H1 (cell line): ENCODE measurements around the gene KIF5C.

Experiments used
- BACH1 ChIP-seq: IDR thresholded peaks from 2 replicates; pipeline ENCODE4 v1.6.1; 2012; ENCODE audit warnings: low read length, improper control_type of control experiment
- CTCF ChIP-seq, 3 experiments: IDR thresholded peaks; 1 replicate in 2 of 3; 2 replicates in 1 of 3; pipeline versions ENCODE4 v1.5.1 to v1.6.1; 2011; ENCODE audit warnings: low read length in 3 of 3, mild to moderate bottlenecking in 3 of 3, inconsistent platforms in 2 of 3, low read depth in 1 of 3, moderate library complexity in 1 of 3; ENCODE audit not compliant: insufficient read depth in 1 of 3; ENCODE audit errors: control extremely low read depth in 1 of 3
- EP300 ChIP-seq, 2 experiments: IDR thresholded peaks; 1 replicate in 1 of 2; 2 replicates in 1 of 2; pipeline ENCODE4 v1.6.1; 2011 to 2012; ENCODE audit warnings: low read depth in 2 of 2, low read length in 2 of 2, mild to moderate bottlenecking in 2 of 2, borderline replicate concordance in 1 of 2, inconsistent platforms in 1 of 2, moderate library complexity in 1 of 2
- EZH2 ChIP-seq: fragments of 200-600 bp; sonication (generic); IDR thresholded peaks from 2 replicates; pipeline ENCODE4 v1.7.1; 2012; ENCODE audit warnings: low read depth, mild to moderate bottlenecking, moderate library complexity, low read length, inconsistent platforms; ENCODE audit not compliant: severe bottlenecking
- POLR2A ChIP-seq, 2 experiments: IDR thresholded peaks; 1 replicate in 1 of 2; 2 replicates in 1 of 2; pipeline ENCODE4 v1.6.1; 2011; ENCODE audit warnings: low read depth in 2 of 2, low read length in 2 of 2, mild to moderate bottlenecking in 2 of 2; ENCODE audit errors: control extremely low read depth in 1 of 2
- POLR2AphosphoS5 ChIP-seq: IDR thresholded peaks from 2 replicates; pipeline ENCODE4 v1.6.1; 2011; ENCODE audit warnings: low read depth, low read length
- SP2 ChIP-seq: IDR thresholded peaks from 2 replicates; pipeline ENCODE4 v1.6.1; 2012; ENCODE audit warnings: mild to moderate bottlenecking, low read length, inconsistent platforms
- SUZ12 ChIP-seq: fragments of 200-600 bp; sonication (generic); IDR thresholded peaks from 2 replicates; pipeline ENCODE4 v1.6.1; 2012; ENCODE audit warnings: mild to moderate bottlenecking, inconsistent platforms, low read length, moderate library complexity, mixed read lengths

- no peak for TF ChIP-seq CTCF (IDR thresholded peaks at IDR 0.05; ENCODE audit: control extremely low read depth in 1 of 3, insufficient read depth in 1 of 3, low read depth in 1 of 3, low read length in 3 of 3)
- no peak for TF ChIP-seq POLR2A (IDR thresholded peaks at IDR 0.05; ENCODE audit: control extremely low read depth in 1 of 2, low read depth in 2 of 2, low read length in 2 of 2)
- TF ChIP-seq BACH1: no peak
- TF ChIP-seq EZH2: no peak
- no peak for TF ChIP-seq POLR2AphosphoS5
- no peak for TF ChIP-seq EP300 (IDR thresholded peaks at IDR 0.05; ENCODE audit: borderline replicate concordance in 1 of 2, low read depth in 2 of 2, low read length in 2 of 2)
- TF ChIP-seq SP2: no peak
- TF ChIP-seq SUZ12: no peak
Observed at GRCh38 chr2:149023091-149023490, 148.1 kb downstream of the KIF5C start.
